Left renal cortex interstitium (tissue), 4 donors: ENCODE results near the gene PSMA3. TPM values are rescaled to one million over a fixed set of nuclear protein-coding genes. Genes with fewer than 3 reads are reported as not detected.
"Not testable (repeated sequence)": the region's sequence is repeated elsewhere in the genome, so short reads cannot be mapped to it uniquely, and the experiment has no call there.

Experiments
- DNase-seq, 4 donors: peaks; one replicate each; pipeline ENCODE4 v3.0.0-alpha.2; 2013; ENCODE audit warnings: low read depth in 4 of 4, low spot score in 2 of 4, missing footprints in 1 of 4
- polyA plus RNA-seq, 4 donors: library from polyadenylated mRNA; unstranded; fragments of 120-200 nt; gene quantifications; one replicate each; pipeline ENCODE4 v1.2.1, GENCODE V29; 2013; ENCODE audit not compliant: insufficient read length in 4 of 4

PSMA3 gene
- 100 to 1,000 TPM; 121 to 185 (median 150) TPM for polyA plus RNA-seq

DNA sequence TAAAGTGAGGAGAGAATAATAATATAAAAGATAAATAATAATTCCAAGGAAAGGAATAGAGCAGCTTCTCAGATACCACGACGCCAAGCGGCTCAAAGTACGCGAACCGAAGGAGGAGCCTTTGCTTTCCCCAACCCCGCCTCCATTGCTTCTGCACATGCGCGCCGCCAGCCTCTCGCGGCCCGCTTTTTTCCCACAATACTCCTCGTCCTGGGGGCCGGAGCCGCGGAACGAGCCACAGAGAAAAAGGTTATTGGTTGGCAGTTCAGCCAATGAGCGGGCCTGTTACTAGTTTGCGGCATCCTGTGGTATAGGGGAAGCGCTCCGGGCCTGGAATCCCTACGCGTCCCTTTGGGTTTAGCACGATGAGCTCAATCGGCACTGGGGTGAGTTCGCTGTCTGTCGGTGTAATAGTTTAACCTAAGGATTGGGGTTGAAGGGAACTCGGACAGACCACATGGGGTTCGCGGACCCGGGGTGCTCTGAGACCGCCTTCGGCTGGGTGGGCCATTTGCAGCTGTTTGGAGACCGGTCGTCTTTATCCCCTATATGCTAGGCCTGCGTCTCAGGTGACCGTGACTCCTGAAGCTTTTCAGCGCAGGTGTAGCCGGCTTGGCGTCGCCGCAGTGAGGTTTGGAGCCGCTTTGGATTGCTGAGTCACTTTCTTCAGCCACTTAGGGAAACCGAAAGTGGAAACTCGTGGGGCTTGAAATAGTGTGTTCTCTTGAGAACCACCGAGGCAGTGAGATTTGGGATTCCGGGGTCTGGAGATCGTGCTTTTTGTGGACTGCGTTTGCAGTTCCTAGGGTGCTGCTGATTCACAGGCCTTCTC, at the start of gene PSMA3:
Gene PSMA3 (plus strand): TSS at position 288 of the 832 bp plus-strand sequence. CDS start 78 bp downstream, at position 366.
- peak; percentile 86 to 96 (median 94) for DNase-seq

DNA sequence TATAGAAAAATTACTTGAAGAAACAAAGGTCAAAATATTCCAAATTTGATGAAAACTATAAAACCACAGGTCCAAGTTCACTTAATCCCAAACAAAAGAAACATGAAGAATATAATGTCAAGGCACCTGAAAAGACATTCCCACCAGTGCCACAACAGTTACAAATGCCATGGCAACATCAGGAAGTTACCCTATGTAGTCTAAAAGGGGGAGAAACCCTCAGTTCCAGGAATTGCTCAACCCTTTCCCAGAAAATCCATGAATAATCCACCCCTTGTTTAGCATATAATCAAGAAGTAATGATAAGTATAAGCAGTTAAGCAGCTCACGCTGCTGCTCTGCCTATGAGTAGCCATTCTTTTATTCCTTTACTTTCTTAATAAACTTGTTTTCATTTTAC, 48.4 kb upstream of the PSMA3 start:
- no peak for DNase-seq

DNA sequence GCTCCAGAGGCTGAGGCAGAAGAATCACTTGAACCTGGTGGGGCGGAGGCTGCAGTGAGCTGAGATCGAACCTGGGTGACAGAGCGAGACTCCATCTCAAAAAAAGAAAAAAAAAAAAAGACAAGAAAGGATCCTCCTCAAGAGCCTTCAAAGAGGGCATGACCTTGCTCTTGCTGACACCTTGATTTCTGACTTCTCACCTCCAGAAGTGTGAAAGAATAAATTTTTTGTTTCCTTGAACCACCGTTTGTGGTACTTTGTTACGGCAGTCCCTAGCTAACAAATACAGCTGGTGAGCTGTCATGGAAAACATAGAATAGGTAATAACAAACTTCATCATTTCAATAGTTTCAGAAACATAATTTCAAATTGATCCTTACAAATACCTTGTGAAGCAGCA, 46.6 kb upstream of the PSMA3 start:
- no peak for DNase-seq

DNA sequence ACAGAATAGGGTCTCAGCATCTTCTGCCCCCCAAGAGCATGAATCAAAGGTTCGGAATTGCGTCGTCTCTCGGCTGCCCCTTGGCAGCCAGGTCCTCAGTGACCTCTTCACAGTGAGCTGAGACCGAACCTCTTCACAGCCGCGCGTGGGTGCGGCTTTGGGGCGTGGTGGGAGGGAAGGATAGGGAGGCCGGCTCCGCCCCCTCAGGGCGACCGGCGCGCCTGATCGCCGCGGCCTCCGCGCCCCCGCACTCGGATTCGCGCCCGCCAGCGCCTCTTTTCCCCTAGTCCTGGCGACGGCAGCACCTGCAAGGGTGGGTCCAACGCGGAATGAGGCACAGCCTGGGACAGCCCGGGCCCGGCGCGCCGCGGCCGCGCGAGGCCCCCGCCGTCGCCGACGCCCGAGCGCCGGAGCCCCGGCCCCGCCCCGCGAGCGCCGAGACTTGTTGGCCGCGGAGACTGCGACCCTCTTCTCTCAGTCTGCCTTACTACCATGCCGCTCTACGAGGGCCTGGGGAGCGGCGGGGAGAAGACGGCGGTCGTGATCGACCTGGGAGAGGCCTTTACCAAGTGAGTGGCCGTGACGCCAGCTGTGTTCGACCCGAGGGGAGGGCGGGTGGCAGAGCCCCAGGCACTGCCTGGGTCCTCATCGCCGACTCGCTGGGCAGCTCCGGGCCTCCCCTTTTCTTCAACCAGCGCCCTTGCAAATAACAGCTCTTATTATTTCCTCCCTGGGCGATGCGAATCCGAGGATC, 44.7 kb upstream of the PSMA3 start, which contains the start of gene ACTR10:
Gene ACTR10 (plus strand): TSS at position 424 of the 754 bp plus-strand sequence. CDS start 69 bp downstream, at position 493.
- DNase-seq: peak; percentile 73 to 79 (median 76)

DNA sequence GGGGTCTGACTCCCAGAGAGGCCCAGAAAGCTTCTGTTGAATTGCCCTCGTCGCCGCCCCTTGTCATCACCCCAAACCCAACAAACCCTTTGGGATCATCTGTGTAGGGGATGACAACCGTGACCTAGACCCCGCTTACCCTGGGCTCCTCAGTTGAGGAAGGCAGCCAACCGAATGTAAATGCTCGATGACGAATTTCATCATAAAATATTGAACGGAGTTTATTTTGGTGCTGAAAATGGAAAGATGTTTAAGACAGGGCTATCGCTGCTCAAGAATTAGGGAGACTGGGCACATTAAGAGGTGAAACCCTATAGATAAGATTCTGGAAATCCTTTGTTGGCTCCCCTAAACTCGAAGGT, 44.2 kb upstream of the PSMA3 start:
- peak in 2 of 4 donors; percentile 15 to 25 for DNase-seq

DNA sequence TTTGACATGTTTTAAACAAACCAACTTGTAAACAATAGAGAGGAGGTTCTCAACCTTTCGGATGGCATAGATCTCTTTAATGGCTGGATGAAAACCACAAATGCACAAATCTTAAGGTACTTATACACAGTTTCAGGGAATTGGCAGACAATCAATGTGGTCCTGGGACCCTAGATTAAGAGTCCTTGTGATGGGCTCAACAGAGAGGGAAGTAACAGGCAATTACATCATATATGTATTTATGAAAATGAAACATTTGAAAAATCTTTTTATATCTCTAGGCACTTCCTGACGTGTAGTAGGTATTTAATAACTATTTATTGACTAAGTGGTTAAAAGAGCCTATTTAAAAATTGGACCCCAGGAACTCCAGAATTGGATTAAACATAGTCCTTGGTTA, 43.8 kb upstream of the PSMA3 start:
- DNase-seq: peak in 1 of 4 donors; percentile 8

DNA sequence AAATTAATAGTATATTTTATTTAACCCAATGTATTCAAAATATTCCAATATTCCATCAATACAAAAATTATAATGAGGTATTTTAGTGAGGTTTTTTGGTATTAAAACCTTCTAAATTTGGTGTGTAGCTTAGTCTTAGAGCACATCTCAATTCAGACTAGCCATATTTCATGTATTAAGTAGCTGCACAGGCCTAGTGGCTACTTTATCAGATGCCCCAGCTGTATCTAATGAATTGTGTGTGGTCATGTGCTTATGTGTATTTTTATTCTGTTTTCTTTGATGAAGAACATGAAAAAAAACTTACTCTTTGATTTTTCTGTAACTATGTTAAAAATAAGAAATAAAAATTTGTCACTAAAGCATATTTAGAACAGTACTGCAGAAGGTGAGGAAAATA, 31.5 kb upstream of the PSMA3 start:
- no peak for DNase-seq

DNA sequence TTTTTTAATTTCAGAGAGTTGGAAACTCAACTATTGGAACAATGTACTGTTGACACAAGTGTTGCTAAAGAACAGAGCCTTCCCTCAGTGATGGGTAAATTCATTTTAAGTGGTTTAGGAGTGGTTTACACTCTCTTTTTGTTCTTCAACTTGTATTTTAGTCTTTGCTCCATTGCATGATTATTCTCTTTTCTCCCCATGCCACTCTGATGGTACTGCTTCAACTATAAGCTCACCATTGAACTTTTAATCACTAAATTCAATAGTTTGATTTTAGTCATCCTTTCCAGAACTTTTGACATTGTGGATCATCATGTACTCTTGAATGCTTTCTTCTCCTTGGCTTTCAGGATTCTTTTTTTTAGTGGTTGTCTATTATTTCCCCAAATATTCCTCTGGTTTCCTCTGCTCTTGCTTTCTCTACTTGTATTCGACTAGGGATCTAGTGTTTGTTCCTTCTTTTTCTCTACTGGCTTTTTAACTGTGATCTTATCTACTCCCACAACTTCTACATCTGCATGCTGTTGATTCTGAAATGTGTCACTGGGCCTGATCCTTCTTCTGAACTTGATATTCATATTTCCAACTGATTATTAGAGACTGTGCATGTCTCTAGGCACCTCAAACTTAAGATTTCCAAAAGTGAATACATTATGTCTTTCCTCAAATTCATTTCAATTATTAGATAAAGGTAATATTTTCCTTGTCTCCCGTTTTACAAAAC, 29.3 kb upstream of the PSMA3 start:
- DNase-seq: no peak

DNA sequence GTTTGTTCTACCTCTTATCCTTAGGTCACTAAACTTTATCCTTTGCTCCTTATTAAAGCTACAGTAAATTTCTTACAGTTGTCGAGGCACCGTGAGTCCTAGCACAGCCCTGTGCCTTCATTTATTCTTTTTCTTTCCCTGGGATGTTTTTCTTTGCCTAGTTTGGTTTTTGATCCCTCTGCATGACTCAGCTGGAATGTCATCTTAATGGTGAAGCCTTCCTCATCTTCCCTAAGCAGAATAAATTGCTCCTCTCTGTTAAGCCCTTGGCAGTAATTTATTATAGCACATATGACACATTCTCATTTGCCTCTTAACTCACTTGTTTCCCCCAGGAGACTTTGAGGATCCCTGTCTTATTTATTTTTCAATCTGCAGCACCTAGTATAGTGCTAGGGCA, 28.1 kb upstream of the PSMA3 start:
- no peak for DNase-seq

DNA sequence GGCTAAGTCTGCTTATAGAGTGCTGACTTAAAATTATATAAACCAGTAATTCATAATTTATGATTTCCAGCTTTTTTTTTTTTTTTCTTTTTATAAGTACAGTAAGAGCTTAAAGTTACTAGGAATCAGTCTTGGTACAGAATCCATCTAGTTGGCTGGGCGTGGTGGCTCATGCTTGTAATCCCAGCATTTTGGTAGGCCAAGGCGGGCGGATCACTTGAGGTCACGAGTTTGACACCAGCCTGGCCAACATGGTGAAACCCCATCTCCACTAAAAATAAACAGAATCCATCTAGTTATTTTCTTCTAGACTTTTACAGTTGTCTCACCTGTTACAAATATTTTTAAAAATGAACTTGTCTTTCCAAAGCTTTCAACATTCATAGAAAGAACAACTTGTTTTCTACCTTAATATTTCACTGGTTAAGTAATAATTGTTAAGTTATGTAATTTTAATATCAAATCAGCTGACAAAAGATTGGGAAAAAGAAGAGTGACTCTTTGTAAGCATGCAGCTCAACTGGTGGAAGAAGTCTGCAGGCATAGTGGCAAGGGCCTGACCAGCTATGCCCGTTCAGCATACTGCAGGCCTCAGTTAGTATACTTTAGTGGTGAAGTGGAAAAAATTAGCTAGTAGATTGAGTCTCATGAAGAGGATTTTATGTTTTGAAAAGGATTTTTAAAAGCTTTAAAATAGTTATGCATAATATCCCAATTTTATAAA, 17.4 kb upstream of the PSMA3 start:
- DNase-seq: no peak

DNA sequence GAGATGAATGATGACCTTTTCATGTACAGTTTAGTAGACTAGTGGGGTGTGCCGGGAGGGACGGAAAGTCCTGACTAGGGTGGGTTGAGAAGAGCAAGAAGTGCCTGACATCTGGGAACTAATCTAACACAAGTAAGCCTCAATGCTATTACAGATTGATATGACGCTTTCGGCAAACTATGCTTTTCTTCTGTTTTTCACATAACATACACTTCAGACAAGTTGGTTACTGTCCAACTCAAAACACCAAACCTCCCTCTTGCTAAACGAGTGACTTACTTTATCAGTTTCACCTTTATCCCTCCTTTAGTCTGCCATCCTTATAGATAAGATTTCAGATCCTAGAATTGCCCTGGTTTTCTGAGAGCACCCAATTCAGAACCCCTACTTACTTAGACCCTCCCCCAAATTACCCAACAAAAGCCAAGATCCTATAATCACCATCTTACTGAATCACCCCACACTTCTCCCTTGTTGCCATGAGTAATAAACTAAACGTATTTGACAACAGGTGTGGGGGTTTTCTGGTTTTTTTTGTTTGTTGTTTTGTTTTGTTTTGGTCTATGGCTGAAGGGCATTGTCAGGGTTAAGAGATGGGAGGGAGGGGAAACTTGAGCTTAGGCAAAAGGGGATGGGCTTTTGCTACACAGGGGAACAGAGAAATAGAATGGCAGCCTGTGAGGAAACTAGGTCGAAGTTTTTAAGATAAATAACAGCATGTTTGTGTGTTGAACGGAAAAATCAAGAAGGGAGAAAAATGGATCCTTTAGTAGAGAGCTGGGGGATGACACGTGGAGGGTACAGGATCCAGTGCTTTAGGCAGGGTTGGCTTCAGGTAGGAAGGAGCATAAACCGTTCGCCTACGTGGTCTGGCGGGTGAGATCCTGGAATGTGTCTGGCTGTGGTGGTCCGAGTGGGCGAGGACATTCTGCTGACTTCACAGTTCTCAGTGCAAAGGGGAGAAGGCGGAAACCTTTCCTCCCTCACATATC, 6.1 kb upstream of the PSMA3 start:
- peak in 2 of 4 donors; percentile 28 to 34 for DNase-seq

DNA sequence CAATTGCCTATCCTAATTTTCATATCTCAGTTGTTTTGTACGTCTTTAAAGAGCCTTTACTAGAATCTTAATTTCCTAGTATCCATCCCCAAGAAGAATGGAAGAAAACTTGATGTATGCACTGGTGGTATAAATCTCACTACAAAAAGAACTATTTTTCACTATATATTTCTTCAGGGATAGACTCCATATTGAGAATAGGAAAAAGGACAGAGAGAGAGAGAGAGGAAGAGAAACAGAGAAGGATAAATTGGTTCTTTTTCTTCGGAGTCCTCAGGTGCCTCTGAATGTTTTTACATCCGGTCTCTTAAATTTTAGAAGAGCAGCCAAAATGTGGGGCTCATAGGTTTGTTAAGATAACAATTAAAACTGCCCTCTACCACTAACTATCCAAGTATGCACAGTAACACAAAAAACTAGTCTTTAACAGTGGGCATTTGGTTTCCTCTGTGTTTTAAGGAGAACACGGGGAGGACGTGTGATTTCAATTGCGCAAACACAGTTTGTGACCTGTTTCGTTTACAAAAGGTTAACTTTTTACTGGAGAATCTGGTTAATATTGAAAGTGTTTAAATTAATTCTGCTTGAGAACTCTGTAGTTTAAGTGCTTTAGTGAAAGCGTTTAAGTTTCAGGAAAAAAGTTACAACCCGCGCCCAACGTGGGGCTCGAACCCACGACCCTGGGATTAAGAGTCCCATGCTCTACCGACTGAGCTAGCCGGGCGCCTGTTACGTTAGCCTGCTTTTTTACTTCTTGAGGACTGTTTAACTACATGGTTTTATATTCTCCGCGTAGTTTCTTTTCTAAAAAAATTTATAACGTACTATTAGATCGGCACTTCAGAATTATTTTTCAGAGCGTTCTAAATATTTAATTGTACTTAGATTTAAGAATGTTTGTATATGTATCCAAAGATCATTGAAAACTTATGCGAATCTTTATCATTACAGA, 5.1 kb upstream of the PSMA3 start:
- peak; percentile 48 to 85 (median 68) for DNase-seq

DNA sequence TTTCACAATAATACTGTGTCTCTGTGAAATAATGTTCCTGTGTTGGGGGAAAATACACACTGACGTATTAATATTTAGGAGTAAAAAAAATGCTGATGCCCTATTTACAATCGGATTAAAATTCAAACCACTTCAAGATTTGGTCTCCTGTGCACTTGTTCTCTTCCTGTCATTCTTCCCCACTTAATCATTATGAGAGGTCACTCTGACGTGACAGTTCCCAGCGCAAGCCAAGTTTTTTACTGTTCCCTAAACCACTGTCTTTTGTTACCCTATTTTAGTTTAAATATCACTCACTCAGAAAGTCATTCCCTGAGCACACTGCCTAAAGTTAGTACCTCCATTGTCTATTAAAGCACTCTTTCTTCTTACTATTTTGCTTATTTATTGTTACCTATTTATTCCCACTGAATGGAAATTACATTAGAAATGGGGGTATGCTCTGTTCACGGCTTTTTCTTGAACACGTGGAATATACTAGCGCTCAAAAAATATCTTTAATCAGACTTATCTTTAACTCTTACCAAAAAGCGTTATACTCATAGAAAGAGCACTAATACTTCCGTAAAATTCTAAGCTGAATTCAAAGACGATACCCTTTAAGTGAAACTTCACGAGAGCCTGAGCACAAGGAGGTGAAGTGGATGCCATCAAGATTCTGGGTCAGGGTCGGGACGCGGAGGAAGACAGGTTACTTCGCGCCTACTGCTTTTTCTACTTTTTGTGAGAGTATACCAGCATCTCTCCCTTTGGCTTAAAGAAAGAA, 670 bp upstream of the PSMA3 start:
- DNase-seq: peak; percentile 31 to 83 (median 34)

DNA sequence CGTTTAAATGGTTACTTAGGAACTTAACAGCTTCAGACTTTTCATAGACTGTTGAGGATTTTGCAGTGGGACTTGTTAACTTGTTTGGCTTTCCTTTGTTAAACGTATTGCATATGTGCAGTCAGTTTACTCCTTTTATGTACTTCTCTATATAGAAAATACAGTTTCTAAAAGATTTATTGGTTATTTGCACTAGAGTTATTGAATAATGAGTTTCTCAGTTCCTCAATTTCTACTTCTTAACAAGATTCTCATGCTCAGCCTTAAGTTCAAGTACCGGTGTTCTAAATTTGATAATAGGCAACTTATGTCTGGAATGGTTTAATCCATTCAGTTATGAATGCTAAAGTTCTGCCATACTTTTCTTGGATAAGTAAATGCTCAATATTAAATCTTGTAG, 919 bp downstream of the PSMA3 start:
- DNase-seq: no peak

DNA sequence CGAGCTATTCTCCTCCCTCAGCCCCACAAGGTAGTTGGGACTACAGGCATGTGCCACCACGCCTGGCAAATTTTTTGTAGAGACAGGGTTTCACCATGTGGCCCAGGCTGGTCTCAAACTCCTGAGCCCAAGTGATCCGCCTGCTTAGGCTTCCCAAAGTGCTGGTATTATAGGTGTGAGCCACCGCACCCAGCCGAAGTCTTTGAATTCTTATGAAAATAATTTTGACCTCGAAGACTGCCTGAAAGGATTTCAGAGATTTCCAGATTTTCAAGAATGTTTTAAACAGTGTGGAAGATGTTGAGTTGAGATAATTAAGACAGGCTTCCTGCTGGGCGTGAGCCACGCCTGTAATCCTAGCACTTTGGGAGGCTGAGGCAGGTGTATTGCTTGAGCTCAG, 5.0 kb downstream of the PSMA3 start:
- DNase-seq: no peak

DNA sequence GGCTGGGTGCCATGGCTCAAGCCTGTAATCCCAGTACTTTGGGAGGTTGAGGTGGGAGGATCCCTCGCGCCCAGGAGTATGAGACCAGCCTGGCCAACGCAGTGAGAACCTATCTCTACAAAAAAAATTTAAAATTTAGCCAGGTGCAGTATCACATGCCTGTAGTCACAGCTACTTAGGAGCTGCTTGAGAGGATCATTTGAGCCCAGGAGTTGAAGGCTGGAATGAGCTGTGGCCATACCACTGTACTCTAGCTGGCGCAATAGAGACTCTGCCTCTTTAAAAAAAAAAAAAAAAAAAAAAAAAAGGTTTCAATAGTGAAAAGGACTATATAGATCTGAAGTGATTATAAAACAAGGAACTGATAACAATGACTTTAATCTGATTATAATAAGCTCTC, 13.5 kb downstream of the PSMA3 start:
- DNase-seq: no peak

DNA sequence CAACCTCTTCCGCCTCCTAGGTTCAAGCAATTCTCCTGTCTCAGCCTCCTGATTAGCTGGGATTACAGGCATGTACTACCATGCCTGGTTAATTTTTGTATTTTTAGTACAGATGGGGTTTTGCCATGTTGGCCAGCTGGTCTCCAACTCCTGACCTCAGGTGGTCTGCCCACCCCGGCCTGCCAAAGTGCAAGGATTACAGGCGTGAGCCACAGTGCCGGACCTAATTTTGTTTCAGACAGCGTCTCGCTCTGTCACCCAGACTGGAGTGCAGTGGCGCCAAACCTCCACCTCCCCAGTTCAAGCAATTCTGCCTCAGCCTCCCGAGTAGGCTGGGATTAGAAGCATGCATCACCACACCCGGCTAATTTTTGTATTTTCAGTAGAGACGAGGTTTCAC, 17.4 kb downstream of the PSMA3 start:
- not testable (repeated sequence) for DNase-seq
